HG03095 (cell line): ENCODE data around the gene STAB1.

Experiments
- ATAC-seq: cut with Tn5 transposase; IDR thresholded peaks from one replicate; pipeline ENCODE4 v1.9.1; 2021; ENCODE audit warnings: moderate library complexity; ENCODE audit not compliant: unreplicated experiment

The STAB1 gene

GRCh38 chr3:52557011-52557960 lies 62.1 kb downstream of the STAB1 start:
- ATAC-seq: no peak

- no peak for ATAC-seq
Observed at GRCh38 chr3:52558436-52558835, 63.3 kb downstream of the STAB1 start.

GRCh38 chr3:52561028-52561747 lies 66.0 kb downstream of the STAB1 start:
- ATAC-seq: no peak

GRCh38 chr3:52563984-52564383 lies 68.8 kb downstream of the STAB1 start:
- no peak for ATAC-seq

- ATAC-seq: no peak
Observed at GRCh38 chr3:52568069-52568468, 72.9 kb downstream of the STAB1 start.

GRCh38 chr3:52570076-52570475 lies 74.9 kb downstream of the STAB1 start:
- ATAC-seq: no peak

GRCh38 chr3:52572221-52572620 lies 77.1 kb downstream of the STAB1 start:
- no peak for ATAC-seq
